Ovary (tissue), 3 donors: Measurements from ENCODE around the gene GLI3.

ENCODE experiments used
- CTCF ChIP-seq, 3 donors: fragments of 450-650 bp in 2 of 3; fragments of 200-600 bp in 1 of 3; IDR thresholded peaks; one replicate each; pipeline versions ENCODE4 v1.5.1 to v1.8.0; 2016 to 2022; ENCODE audit warnings: antibody characterized with exemption in 3 of 3, mild to moderate bottlenecking in 1 of 3
- EP300 ChIP-seq: sonication (generic); formaldehyde crosslinking; IDR thresholded peaks from one replicate; pipeline ENCODE4 v1.6.1; 2017; ENCODE audit warnings: antibody characterized with exemption
- POLR2A ChIP-seq: fragments of 450-650 bp; IDR thresholded peaks from one replicate; pipeline ENCODE4 v1.6.1; 2017; ENCODE audit warnings: antibody characterized with exemption, mild to moderate bottlenecking, moderate library complexity
- donor health status: DM: no; HTN: no; CAD: no.

GRCh38 chr7:42232275-42232674 lies 4.7 kb downstream of the GLI3 start:
- no peak for TF ChIP-seq POLR2A
- no peak for TF ChIP-seq CTCF (IDR thresholded peaks at IDR 0.05)
- TF ChIP-seq EP300, result no peak
